SU-DHL-6 (cell line): ENCODE results near the gene DNAL4.

Source experiments
- H2AFZ ChIP-seq: fragments of 200-600 bp; sonication (generic); 2 replicates; pipeline ENCODE4 v1.6.1; 2014; ENCODE audit warnings: low read depth, mild to moderate bottlenecking, moderate library complexity, mixed read lengths, antibody characterized with exemption, low read length; ENCODE audit not compliant: severe bottlenecking
- H3F3A ChIP-seq: fragments of 200-600 bp; shearing (Covaris generic); 2 replicates; pipeline ENCODE4 v1.6.0; 2016; ENCODE audit warnings: antibody characterized with exemption, mild to moderate bottlenecking; ENCODE audit not compliant: insufficient read depth
- H3K27ac ChIP-seq: fragments of 200-600 bp; sonication (generic); 2 replicates; pipeline ENCODE4 v1.5.1; 2016; ENCODE audit warnings: low read depth, mild to moderate bottlenecking, low read length, moderate library complexity, mixed read lengths
- H3K27me3 ChIP-seq: fragments of 200-600 bp; sonication (generic), shearing (Covaris generic); 2 replicates; pipeline ENCODE4 v1.6.0; 2014; ENCODE audit warnings: mild to moderate bottlenecking, low read length
- H3K36me3 ChIP-seq: fragments of 200-600 bp; sonication (generic); 2 replicates; pipeline ENCODE4 v1.6.1; 2014; ENCODE audit warnings: mild to moderate bottlenecking, low read length, mixed read lengths
- H3K4me2 ChIP-seq: fragments of 300-600, 200-600 bp; shearing (Covaris generic), sonication (generic); 2 replicates; pipeline ENCODE4 v1.6.0; 2014; ENCODE audit warnings: low read length, low read depth, mild to moderate bottlenecking; ENCODE audit not compliant: poor library complexity, severe bottlenecking
- H3K4me3 ChIP-seq: fragments of 200-600 bp; sonication (generic); 2 replicates; pipeline ENCODE4 v1.5.1; 2014; ENCODE audit warnings: antibody characterized with exemption, low read length, mild to moderate bottlenecking, mixed read lengths; ENCODE audit not compliant: insufficient read depth, poor library complexity, severe bottlenecking
- H3K79me2 ChIP-seq: fragments of 200-600 bp; sonication (generic); 2 replicates; pipeline ENCODE4 v1.6.1; 2014; ENCODE audit warnings: mild to moderate bottlenecking, low read length, moderate library complexity; ENCODE audit not compliant: insufficient read depth
- H3K9ac ChIP-seq: fragments of 200-600 bp; sonication (generic); 2 replicates; pipeline ENCODE4 v1.7.0; 2014; ENCODE audit warnings: mild to moderate bottlenecking, low read length
- H3K9me2 ChIP-seq: fragments of 200-600 bp; sonication (generic); replicated peaks from 2 replicates; pipeline ENCODE4 v1.6.1; 2014; ENCODE audit warnings: low read length; ENCODE audit not compliant: insufficient read depth
- H3K9me3 ChIP-seq: fragments of 200-600 bp; sonication (generic); 2 replicates; pipeline ENCODE4 v1.6.1; 2014; ENCODE audit warnings: low read length, mixed read lengths; ENCODE audit not compliant: insufficient read depth
- H4K20me1 ChIP-seq: fragments of 200-600 bp; sonication (generic); 2 replicates; pipeline ENCODE4 v1.6.1; 2014; ENCODE audit warnings: low read depth, mild to moderate bottlenecking, antibody characterized with exemption, low read length, moderate library complexity, mixed read lengths
- EZH2phosphoT487 ChIP-seq: fragments of 200-600 bp; sonication (generic), shearing (Covaris generic); conservative IDR thresholded peaks from 2 replicates; pipeline ENCODE4 v1.6.1; 2018; ENCODE audit warnings: mild to moderate bottlenecking, antibody characterized with exemption, low read length, moderate library complexity, mixed read lengths
- TF ChIP-seq, protein P1 (sequence below): fragments of 200-600 bp; sonication (generic); IDR thresholded peaks from one replicate; pipeline ENCODE4 v1.5.1; 2017; ENCODE audit warnings: antibody characterized with exemption, mild to moderate bottlenecking, low read length, moderate library complexity; ENCODE audit not compliant: insufficient read depth, poor library complexity, severe bottlenecking

DNAL4 gene, protein sequence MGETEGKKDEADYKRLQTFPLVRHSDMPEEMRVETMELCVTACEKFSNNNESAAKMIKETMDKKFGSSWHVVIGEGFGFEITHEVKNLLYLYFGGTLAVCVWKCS

DNA sequence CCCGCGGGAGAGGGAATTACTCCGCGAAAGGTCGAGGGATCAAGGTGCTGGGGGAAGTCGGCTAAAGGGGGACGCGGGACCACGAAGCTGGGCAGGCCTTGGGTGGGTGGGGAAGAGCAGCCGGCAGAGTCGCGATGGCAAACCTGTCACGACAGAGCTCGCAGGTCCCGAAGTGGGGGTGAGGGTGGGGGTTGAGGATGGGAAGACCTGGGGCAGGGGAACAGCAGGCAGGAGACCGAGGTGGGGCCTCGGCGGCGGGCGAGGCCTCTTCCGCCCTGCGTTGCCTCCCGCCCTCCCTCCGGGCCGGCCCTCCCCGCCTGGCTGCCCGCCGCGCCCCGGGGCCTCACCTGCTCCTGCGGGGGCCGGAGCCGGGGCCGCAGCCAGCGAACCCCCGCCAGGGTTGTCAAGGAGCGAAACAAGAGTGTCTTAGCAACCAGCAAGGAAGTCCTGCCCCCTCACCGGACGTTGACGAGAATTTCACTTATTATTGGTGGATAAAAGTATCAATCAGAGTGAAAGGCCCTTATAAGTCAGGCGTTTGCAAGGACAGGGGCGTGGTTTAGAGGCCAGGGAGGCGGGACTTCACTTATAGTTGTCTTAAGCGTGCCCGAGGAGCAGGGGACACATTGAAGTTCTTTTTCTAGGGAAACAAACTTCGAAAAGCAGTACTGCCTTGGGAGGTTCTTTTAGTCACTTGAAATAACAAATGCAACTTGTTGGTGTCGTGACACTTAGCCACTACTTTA is at the start of gene DNAL4:
Gene DNAL4 (minus strand): TSS at position 423 of the 746 bp plus-strand sequence. CDS start 11,412 bp downstream, outside the sequence.
- Histone ChIP-seq H3K27ac (no peak within 1 kb of the TSS), H3K4me3 (peak within 1 kb of the TSS; percentile 57), H3K79me2 (no peaks in the 10 kb centered on the region), H2AFZ (peak within 1 kb of the TSS; percentile 68), H3F3A (0 out of 2 replicates have a peak, but pooled peaks cover 7% of the 10 kb centered on the region), H3K4me2 (peak within 1 kb of the TSS; percentile 56), H3K9me2 (no peaks in the 10 kb centered on the region), H3K27me3 (no peaks in the 10 kb centered on the region), H3K9ac (peak within 1 kb of the TSS; percentile 48), H3K36me3 (no peaks in the 10 kb centered on the region), H3K9me3 (no peaks in the 10 kb centered on the region), H4K20me1 (no peaks in the 10 kb centered on the region)
- TF ChIP-seq, protein P1, sequence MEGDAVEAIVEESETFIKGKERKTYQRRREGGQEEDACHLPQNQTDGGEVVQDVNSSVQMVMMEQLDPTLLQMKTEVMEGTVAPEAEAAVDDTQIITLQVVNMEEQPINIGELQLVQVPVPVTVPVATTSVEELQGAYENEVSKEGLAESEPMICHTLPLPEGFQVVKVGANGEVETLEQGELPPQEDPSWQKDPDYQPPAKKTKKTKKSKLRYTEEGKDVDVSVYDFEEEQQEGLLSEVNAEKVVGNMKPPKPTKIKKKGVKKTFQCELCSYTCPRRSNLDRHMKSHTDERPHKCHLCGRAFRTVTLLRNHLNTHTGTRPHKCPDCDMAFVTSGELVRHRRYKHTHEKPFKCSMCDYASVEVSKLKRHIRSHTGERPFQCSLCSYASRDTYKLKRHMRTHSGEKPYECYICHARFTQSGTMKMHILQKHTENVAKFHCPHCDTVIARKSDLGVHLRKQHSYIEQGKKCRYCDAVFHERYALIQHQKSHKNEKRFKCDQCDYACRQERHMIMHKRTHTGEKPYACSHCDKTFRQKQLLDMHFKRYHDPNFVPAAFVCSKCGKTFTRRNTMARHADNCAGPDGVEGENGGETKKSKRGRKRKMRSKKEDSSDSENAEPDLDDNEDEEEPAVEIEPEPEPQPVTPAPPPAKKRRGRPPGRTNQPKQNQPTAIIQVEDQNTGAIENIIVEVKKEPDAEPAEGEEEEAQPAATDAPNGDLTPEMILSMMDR = no peak
- no peak for TF ChIP-seq EZH2phosphoT487

DNA sequence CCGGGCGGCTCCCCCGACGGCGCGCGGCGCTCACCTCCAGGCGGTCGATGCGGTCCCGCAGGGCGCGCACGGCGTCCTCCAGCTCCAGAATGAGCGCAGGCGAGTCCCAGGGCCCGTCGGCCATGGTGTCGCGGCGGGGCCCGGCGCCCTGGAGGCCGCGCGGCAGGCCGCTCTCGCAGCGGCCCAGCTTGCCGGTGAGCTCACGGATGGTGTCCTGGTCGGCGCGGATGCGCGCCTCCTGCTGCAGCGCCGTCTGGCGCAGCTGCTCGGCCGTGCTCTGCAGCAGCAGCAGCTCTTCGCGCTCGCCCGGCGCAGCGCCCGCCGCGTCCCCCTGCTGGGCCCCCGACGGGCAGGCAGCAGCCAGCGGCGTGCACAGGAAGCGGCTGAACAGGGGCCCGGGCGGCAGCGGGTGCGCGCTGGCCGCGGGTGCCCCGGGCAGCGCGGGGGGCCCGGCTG is 49.3 kb upstream of the DNAL4 start:
- no peaks in the 10 kb centered on the region for H3K9me3 ChIP-seq
- no peaks in the 10 kb centered on the region for H3K36me3 ChIP-seq
- H3F3A ChIP-seq = no peaks in the 10 kb centered on the region
- H2AFZ ChIP-seq = no peak overlapping the region
- H4K20me1 ChIP-seq = no peaks in the 10 kb centered on the region
- no peaks in the 10 kb centered on the region for H3K79me2 ChIP-seq
- no peak overlapping the region for H3K4me2 ChIP-seq
- H3K27me3 ChIP-seq = no peaks in the 10 kb centered on the region
- TF ChIP-seq, protein P1 = no peak
- TF ChIP-seq EZH2phosphoT487 = no peak
- no peak overlapping the region for H3K4me3 ChIP-seq
- no peak overlapping the region for H3K27ac ChIP-seq
- no peaks in the 10 kb centered on the region for H3K9me2 ChIP-seq
- H3K9ac ChIP-seq = no peak overlapping the region

DNA sequence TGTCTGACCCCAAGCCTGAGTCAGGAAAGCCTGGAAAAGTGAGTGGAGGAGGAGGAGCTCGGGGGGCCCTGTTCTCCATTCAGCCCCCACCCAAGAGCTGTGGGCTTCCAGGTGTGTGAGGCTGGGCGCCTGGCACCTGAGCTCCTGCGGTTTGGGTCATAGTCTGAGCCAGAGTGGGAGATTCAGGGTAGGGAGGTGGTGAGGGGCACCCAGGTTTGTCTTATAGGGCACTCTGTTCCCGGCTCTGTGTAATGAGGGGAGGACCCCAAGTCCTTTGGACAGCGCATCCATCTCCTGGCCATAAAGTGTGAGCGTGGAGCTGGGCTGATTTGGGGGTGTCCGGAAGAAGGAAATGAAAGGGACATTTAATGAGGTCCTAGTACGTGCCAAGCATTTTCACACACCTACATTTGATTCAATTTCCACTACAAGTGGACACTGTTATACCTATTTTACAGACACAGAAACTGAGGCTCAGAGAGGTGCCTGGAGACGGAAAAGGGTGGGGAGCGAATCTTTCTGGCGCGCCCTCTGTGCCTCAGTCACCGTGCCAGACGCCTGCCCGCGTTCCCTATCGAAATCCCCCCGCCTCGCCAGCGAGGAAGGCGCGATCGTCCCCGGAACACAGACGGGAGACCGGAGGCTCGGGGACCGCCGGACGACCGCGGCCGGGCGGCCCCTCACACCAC is 48.7 kb upstream of the DNAL4 start:
- Histone ChIP-seq H3K9me3 (no peaks in the 10 kb centered on the region), H2AFZ (no peak overlapping the region), H3K4me3 (no peak overlapping the region), H3K9ac (no peak overlapping the region), H3K9me2 (no peaks in the 10 kb centered on the region), H3F3A (no peaks in the 10 kb centered on the region), H3K27me3 (no peaks in the 10 kb centered on the region), H4K20me1 (no peaks in the 10 kb centered on the region), H3K36me3 (no peaks in the 10 kb centered on the region), H3K27ac (no peak overlapping the region), H3K79me2 (no peaks in the 10 kb centered on the region), H3K4me2 (no peak overlapping the region)
- TF ChIP-seq, protein P1 = no peak
- no peak for TF ChIP-seq EZH2phosphoT487
